Measurements from ENCODE around the gene PTPRK.
A peak's percentile ranks its signal among the peaks of the same experiment; 100 is the strongest.

PTPRK gene

DNA sequence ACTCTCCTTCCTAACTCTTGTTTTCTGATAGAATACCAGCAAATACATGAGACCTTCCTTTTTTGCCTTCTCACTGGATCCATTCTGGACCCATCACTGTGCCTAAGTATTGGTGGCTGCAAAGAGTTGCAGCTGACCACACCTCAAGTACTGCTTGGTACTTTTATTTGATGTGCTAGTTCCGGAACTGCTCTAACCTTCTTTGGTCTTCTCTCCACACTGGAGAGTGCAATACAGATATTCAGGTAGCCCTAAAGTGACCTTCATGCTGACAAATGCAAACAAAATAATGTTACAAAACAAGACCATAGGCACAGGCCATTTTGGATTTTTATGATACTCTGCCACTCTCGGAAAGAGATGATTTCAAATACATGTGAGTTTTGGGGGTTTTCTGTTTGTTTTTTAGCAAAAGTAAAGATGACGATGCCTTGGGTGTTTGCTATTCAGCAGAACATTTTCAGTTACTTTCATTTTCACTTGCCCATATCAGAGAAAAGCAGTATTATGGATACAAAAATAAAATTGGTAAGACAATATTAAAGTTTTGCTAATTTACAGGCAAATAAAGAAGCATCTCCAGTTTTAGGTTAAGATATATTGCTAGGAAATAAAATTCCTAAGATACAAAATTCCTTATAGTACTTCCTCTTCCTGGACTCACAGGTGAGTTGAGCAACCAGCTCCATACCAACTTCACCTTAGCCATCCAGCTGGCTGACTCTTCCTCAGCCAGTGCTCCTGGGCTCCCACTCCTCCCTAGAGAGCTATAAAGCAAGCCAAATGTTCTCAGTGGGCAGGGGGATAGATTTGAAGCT is 42.0 kb downstream of the PTPRK start:
- TF ChIP-seq OSR1 (CRISPR knock-in tag; IDR thresholded peaks at IDR 0.05) (no peak), ZFP3 (CRISPR knock-in tag; IDR thresholded peaks at IDR 0.05) (no peak), ESRRG (CRISPR knock-in tag; IDR thresholded peaks at IDR 0.05) (no peak), RARB (CRISPR knock-in tag; IDR thresholded peaks at IDR 0.05) (no peak), PPARA (CRISPR knock-in tag; IDR thresholded peaks at IDR 0.05; ENCODE audit: borderline replicate concordance) (no peak), ZC3H10 (CRISPR knock-in tag; IDR thresholded peaks at IDR 0.05) (no peak), TOX (CRISPR knock-in tag; IDR thresholded peaks at IDR 0.05; ENCODE audit: borderline replicate concordance) (no peak)
- TF ChIP-seq, protein P1, sequence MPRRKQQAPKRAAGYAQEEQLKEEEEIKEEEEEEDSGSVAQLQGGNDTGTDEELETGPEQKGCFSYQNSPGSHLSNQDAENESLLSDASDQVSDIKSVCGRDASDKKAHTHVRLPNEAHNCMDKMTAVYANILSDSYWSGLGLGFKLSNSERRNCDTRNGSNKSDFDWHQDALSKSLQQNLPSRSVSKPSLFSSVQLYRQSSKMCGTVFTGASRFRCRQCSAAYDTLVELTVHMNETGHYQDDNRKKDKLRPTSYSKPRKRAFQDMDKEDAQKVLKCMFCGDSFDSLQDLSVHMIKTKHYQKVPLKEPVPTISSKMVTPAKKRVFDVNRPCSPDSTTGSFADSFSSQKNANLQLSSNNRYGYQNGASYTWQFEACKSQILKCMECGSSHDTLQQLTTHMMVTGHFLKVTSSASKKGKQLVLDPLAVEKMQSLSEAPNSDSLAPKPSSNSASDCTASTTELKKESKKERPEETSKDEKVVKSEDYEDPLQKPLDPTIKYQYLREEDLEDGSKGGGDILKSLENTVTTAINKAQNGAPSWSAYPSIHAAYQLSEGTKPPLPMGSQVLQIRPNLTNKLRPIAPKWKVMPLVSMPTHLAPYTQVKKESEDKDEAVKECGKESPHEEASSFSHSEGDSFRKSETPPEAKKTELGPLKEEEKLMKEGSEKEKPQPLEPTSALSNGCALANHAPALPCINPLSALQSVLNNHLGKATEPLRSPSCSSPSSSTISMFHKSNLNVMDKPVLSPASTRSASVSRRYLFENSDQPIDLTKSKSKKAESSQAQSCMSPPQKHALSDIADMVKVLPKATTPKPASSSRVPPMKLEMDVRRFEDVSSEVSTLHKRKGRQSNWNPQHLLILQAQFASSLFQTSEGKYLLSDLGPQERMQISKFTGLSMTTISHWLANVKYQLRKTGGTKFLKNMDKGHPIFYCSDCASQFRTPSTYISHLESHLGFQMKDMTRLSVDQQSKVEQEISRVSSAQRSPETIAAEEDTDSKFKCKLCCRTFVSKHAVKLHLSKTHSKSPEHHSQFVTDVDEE (CRISPR knock-in tag; IDR thresholded peaks at IDR 0.05) = no peak
- ATAC-seq = no peak

DNA sequence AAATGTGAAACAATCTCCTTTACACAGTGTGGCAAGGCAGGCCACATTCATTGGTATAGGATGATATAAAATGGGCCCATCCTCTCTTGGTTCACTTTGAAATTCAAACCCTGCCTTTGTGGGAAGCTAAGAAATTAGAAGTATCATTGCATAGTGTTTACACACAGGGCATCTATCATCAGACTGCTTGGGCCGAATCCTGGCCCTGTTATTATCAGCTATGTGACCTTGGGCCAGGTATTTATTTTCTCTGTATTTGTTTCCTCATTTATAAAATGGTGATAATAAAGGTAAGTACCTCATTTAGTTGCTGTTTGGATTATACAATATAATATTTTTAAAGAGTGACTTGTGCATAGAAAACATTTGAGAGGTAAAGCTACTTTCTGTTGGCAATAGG is 45.5 kb downstream of the PTPRK start:
- peak; percentile 14; the same call in 1 of the 3 replicates for ATAC-seq
- TF ChIP-seq ZNF70 (CRISPR knock-in tag; IDR thresholded peaks at IDR 0.05) = no peak
- TF ChIP-seq PPARA (CRISPR knock-in tag; IDR thresholded peaks at IDR 0.05; ENCODE audit: borderline replicate concordance) = no peak
- no peak for TF ChIP-seq ARNTL (CRISPR knock-in tag; IDR thresholded peaks at IDR 0.05; ENCODE audit: borderline replicate concordance, low read depth)
- TF ChIP-seq ISL1 (CRISPR knock-in tag; IDR thresholded peaks at IDR 0.05) = no peak
- no peak for TF ChIP-seq ZC3H10 (CRISPR knock-in tag; IDR thresholded peaks at IDR 0.05)
- TF ChIP-seq TCF4 (CRISPR knock-in tag; IDR thresholded peaks at IDR 0.05; ENCODE audit: borderline replicate concordance) = no peak
- no peak for TF ChIP-seq SNAI2 (CRISPR knock-in tag; IDR thresholded peaks at IDR 0.05)
- no peak for TF ChIP-seq ZFP30 (CRISPR knock-in tag; IDR thresholded peaks at IDR 0.05)

- ATAC-seq = peak; percentile 61
- TF ChIP-seq PATZ1 (CRISPR knock-in tag; IDR thresholded peaks at IDR 0.05; ENCODE audit: borderline replicate concordance) (no peak), ZNF8 (CRISPR knock-in tag; IDR thresholded peaks at IDR 0.05) (no peak), ZC3H10 (CRISPR knock-in tag; IDR thresholded peaks at IDR 0.05) (no peak), TOX (CRISPR knock-in tag; IDR thresholded peaks at IDR 0.05; ENCODE audit: borderline replicate concordance) (no peak), ISL1 (CRISPR knock-in tag; IDR thresholded peaks at IDR 0.05) (no peak), PPARA (CRISPR knock-in tag; IDR thresholded peaks at IDR 0.05; ENCODE audit: borderline replicate concordance) (no peak), ZFP3 (CRISPR knock-in tag; IDR thresholded peaks at IDR 0.05) (no peak), RARB (CRISPR knock-in tag; IDR thresholded peaks at IDR 0.05) (no peak), ZNF565 (CRISPR knock-in tag; conservative IDR thresholded peaks at IDR 0.05; ENCODE audit: low read depth) (no peak), CSRNP3 (CRISPR knock-in tag; IDR thresholded peaks at IDR 0.05) (no peak), CSDC2 (CRISPR knock-in tag; IDR thresholded peaks at IDR 0.05) (no peak)
- TF ChIP-seq, protein P1 (CRISPR knock-in tag; IDR thresholded peaks at IDR 0.05) = no peak
These were observed 45.9 kb downstream of the PTPRK start for GRCh38 chr6:128474481-128474880.

Data from SK-N-SH treated with all-trans-retinoic acid at 6 μM for 48 hours (cell line).